GM21390 (cell line): ENCODE results near the gene PLA2G2D.

ENCODE experiments used
- ATAC-seq: cut with Tn5 transposase; IDR thresholded peaks from one replicate; pipeline ENCODE4 v1.9.1; 2021; ENCODE audit not compliant: unreplicated experiment

Gene PLA2G2D

GRCh38 chr1:20119347-20119746 lies at the start of gene PLA2G2D:
TSS of gene PLA2G2D (minus strand) at chr1:20119536. CDS start at chr1:20119498, 38 bp downstream.
- no peak for ATAC-seq

GRCh38 chr1:20168564-20169491 lies 49.5 kb upstream of the PLA2G2D start:
- ATAC-seq, result no peak

- ATAC-seq, result no peak
Observed at GRCh38 chr1:20167126-20167525, 47.8 kb upstream of the PLA2G2D start.

- ATAC-seq, result no peak
Observed at GRCh38 chr1:20166051-20166450, 46.7 kb upstream of the PLA2G2D start.

- no peak for ATAC-seq
Observed at GRCh38 chr1:20165522-20165951, 46.2 kb upstream of the PLA2G2D start.

GRCh38 chr1:20164694-20165202 lies 45.4 kb upstream of the PLA2G2D start:
- no peak for ATAC-seq

- no peak for ATAC-seq
Observed at GRCh38 chr1:20160034-20160433, 40.7 kb upstream of the PLA2G2D start.

- no peak for ATAC-seq
Observed at GRCh38 chr1:20158358-20159070, 39.2 kb upstream of the PLA2G2D start.

- ATAC-seq, result no peak
Observed at GRCh38 chr1:20154301-20154831, 35.0 kb upstream of the PLA2G2D start.

GRCh38 chr1:20153000-20153418 lies 33.7 kb upstream of the PLA2G2D start:
- no peak for ATAC-seq

- ATAC-seq, result no peak
Observed at GRCh38 chr1:20152599-20152930, 33.2 kb upstream of the PLA2G2D start.

- ATAC-seq, result no peak
Observed at GRCh38 chr1:20151906-20152598, 32.7 kb upstream of the PLA2G2D start.

- ATAC-seq, result no peak
Observed at GRCh38 chr1:20150969-20151368, 31.6 kb upstream of the PLA2G2D start.

- ATAC-seq, result no peak
Observed at GRCh38 chr1:20150326-20150705, 31.0 kb upstream of the PLA2G2D start.

- ATAC-seq, result no peak
Observed at GRCh38 chr1:20149601-20150325, 30.4 kb upstream of the PLA2G2D start.

GRCh38 chr1:20148571-20149500 lies 29.5 kb upstream of the PLA2G2D start:
- ATAC-seq, result no peak

GRCh38 chr1:20147846-20148570 lies 28.7 kb upstream of the PLA2G2D start:
- no peak for ATAC-seq

- no peak for ATAC-seq
Observed at GRCh38 chr1:20143734-20144565, 24.6 kb upstream of the PLA2G2D start.
